ENCODE measurements around the gene DNAJC25. TPM values are rescaled to one million over a fixed set of nuclear protein-coding genes. Genes with fewer than 3 reads are reported as not detected.

The DNAJC25 gene
- total RNA-seq, 2 donors from 2014 or later: 11.7 to 13.5 TPM

GRCh38 chr9:111597852-111598732 lies 33.0 kb upstream of the DNAJC25 start:
- intact Hi-C loops (cut with DNase I): loop anchor here (10.0 kb wide), 1 partner anchor 477 kb away; no protein-coding TSS in a partner anchor
- DNase-seq (ENCODE audit: low spot score): peak; percentile 49
- no peaks in the 10 kb centered on the region for H3K27me3 ChIP-seq (replicated peaks; ENCODE audit: insufficient read depth)
- under 1% methylated on average over 41 of the region's 41 CpGs for WGBS
- no peaks in the 10 kb centered on the region for H3K4me1 ChIP-seq (replicated peaks)
- H3K9me3 ChIP-seq: no peaks in the 10 kb centered on the region
- no peaks in the 10 kb centered on the region for H3K36me3 ChIP-seq
- H3K4me3 ChIP-seq: peak overlapping the region; percentile 62 to 74
- TF ChIP-seq, protein P1, sequence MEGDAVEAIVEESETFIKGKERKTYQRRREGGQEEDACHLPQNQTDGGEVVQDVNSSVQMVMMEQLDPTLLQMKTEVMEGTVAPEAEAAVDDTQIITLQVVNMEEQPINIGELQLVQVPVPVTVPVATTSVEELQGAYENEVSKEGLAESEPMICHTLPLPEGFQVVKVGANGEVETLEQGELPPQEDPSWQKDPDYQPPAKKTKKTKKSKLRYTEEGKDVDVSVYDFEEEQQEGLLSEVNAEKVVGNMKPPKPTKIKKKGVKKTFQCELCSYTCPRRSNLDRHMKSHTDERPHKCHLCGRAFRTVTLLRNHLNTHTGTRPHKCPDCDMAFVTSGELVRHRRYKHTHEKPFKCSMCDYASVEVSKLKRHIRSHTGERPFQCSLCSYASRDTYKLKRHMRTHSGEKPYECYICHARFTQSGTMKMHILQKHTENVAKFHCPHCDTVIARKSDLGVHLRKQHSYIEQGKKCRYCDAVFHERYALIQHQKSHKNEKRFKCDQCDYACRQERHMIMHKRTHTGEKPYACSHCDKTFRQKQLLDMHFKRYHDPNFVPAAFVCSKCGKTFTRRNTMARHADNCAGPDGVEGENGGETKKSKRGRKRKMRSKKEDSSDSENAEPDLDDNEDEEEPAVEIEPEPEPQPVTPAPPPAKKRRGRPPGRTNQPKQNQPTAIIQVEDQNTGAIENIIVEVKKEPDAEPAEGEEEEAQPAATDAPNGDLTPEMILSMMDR (IDR thresholded peaks at IDR 0.05): peak; percentile 42 to 75 (median 68)
- TF ChIP-seq POLR2A (IDR thresholded peaks at IDR 0.05) (no peak), POLR2AphosphoS5 (IDR thresholded peaks at IDR 0.05) (peak; percentile 21)
- H3K27ac ChIP-seq: peak overlapping the region; percentile 87 to 90

GRCh38 chr9:111598733-111599091 lies 32.4 kb upstream of the DNAJC25 start:
- Histone ChIP-seq H3K27me3 (replicated peaks; ENCODE audit: insufficient read depth) (no peaks in the 10 kb centered on the region), H3K27ac (peak overlapping the region; percentile 87 to 90), H3K4me1 (replicated peaks) (no peaks in the 10 kb centered on the region), H3K36me3 (no peaks in the 10 kb centered on the region), H3K4me3 (peak overlapping the region; percentile 62 to 74), H3K9me3 (no peaks in the 10 kb centered on the region)
- DNase-seq (ENCODE audit: low spot score): peak; percentile 50
- under 1% methylated on average over 16 of the region's 16 CpGs for WGBS
- peak; percentile 53 for TF ChIP-seq POLR2AphosphoS5 (IDR thresholded peaks at IDR 0.05)
- TF ChIP-seq, protein P1 (IDR thresholded peaks at IDR 0.05): no peak
- intact Hi-C loops (cut with DNase I): loop anchor here (10.0 kb wide), 1 partner anchor 476 kb away; no protein-coding TSS in a partner anchor

DNA sequence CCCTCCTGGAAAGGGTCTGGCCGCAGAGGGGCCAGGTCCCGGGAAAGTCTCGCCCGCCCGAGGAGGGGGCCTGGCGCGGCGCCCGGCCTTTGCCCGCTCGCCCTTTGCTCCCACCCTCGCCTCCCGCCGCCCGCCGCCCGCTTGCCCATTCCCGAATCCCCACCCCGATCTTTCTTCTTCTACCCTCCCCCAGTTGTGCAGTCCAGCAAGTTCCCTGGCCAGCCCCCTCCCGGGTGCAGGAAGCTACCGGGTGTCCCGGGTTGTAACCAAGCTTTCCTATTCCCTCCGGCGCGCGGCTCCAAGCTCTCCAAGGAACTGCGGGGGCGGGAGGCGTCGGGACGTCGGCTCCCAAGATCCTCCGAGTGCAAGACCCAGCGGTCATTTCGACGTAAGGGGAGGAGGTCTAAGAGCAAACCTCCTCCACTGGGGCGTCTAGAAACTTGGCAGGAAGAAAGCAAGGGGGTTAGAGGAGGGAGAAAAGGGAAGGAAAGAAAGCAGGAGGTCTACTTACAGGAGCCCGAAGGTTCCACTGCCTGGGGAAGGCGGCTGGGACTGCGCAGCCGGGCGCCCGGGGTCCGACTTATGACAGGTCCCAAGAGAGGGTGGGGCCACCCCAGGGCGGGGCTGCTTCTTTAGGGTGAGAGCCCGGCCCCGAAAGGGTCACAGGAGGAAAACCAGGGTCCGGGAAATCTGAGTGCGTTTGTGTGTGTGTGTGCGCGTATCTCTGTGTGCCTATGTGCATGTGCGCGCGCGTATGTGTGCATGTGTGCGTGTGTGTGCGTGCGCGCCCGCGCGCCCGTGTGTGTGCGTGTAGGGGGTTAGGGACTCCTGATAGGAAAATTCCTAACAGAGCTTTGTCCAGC lies 31.8 kb upstream of the DNAJC25 start, which contains the start of gene PTGR1:
TSS of gene PTGR1 (minus strand) at position 556 of the 863 bp plus-strand sequence. CDS start 2,225 bp downstream, outside the sequence.
- no peaks in the 10 kb centered on the region for H3K27me3 ChIP-seq (replicated peaks; ENCODE audit: insufficient read depth)
- under 1% methylated on average over 64 of the region's 64 CpGs for WGBS
- no peak for TF ChIP-seq POLR2AphosphoS5 (IDR thresholded peaks at IDR 0.05)
- peak; percentile 39 for TF ChIP-seq POLR2A (IDR thresholded peaks at IDR 0.05)
- intact Hi-C loops (cut with DNase I): loop anchor here (10.0 kb wide), 1 partner anchor 475 kb away; no protein-coding TSS in a partner anchor
- H3K4me1 ChIP-seq (replicated peaks): no peaks in the 10 kb centered on the region
- H3K27ac ChIP-seq: peak within 1 kb of the TSS; percentile 87 to 90
- peak; percentile 78 for DNase-seq (ENCODE audit: low spot score)
- H3K36me3 ChIP-seq: no peaks in the 10 kb centered on the region
- H3K4me3 ChIP-seq: peak within 1 kb of the TSS; percentile 62 to 74
- H3K9me3 ChIP-seq: no peaks in the 10 kb centered on the region

- WGBS: 18% methylated on average over 17 of the region's 17 CpGs
- intact Hi-C loops (cut with DNase I): loop anchor here (10.0 kb wide), 1 partner anchor 475 kb away; no protein-coding TSS in a partner anchor
- Histone ChIP-seq H3K27ac (peak overlapping the region; percentile 87 to 90), H3K4me1 (replicated peaks) (no peaks in the 10 kb centered on the region), H3K9me3 (no peaks in the 10 kb centered on the region), H3K27me3 (replicated peaks; ENCODE audit: insufficient read depth) (no peaks in the 10 kb centered on the region), H3K4me3 (peak overlapping the region; percentile 62 to 74), H3K36me3 (no peaks in the 10 kb centered on the region)
- no peak for TF ChIP-seq POLR2AphosphoS5 (IDR thresholded peaks at IDR 0.05)
- no peak for TF ChIP-seq POLR2A (IDR thresholded peaks at IDR 0.05)
- TF ChIP-seq, protein P1 (IDR thresholded peaks at IDR 0.05): no peak
- no peak for DNase-seq (ENCODE audit: low spot score)
Observed at GRCh38 chr9:111599955-111600343, 31.2 kb upstream of the DNAJC25 start.

Data from prostate gland (tissue), 2 donors.